Epithelial cell of prostate (primary cell): ENCODE data around the gene ATP1B4.

ENCODE experiments used
- DNase-seq: peaks from one replicate; pipeline ENCODE4 v3.0.0-alpha.2; 2011; ENCODE audit warnings: low read depth, low spot score
- H3K27ac ChIP-seq: fragments of 450-650 bp; 2 replicates; pipeline ENCODE4 v1.5.1; 2017; ENCODE audit warnings: mild to moderate bottlenecking

Gene ATP1B4

DNA sequence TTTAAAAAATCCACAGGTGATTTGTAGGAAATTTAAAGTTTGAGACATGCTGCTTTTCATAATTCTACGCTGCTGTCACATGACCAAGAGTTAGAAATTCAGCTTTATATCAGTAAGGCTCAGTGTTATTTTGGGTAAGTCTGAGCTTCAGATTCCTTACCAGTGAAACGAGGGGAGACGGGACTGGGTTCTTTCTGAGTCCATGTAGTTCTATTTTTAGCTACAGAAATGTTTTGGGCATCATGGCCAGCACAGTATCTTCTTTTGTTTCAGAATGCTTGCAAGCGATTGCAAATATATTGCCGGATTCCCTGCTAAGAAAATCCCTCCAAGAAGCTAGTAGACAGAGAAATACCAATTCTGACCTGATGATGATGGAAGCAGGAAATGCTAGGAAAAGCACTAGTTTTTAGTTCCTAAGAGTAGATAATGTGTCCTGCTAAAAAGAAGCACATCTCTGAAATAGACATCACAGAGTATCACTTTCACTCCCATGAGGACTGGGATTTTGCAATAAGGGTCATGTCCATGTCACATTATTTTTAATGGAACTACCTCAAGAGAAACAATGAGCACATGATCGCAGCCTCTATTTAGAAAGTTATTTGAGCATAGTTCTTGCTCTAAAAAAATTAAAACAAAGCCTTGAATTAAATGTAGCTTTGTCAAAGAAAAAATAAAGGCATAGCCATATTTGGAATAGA lies 10.9 kb downstream of the ATP1B4 start:
- no peak overlapping the region for H3K27ac ChIP-seq
- DNase-seq = no peak

- no peak overlapping the region for H3K27ac ChIP-seq
These were observed 15.3 kb downstream of the ATP1B4 start for GRCh38 chrX:120377179-120377578.

GRCh38 chrX:120377715-120378114 lies 15.8 kb downstream of the ATP1B4 start:
- DNase-seq = no peak

More at GRCh38 chrX:120377179-120377578, 15.3 kb downstream of the ATP1B4 start:
- no peak for DNase-seq

DNA sequence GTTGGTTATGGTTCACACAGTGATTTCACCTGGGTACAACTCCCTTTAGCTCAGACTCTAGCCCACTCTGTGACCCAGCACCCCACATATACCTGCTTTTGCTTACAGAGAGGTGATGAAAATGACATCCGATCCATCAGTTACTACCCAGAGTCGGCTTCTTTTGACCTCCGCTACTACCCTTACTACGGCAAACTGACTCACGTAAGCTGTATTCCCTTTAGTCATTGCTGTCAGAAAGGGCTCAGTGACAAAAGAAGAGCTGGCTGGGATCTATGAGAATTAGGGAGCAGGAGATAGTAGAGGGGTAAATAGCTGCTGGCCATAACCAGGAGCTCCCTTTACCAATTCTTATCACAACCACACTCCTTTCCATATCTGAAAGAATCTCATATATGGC lies 16.7 kb downstream of the ATP1B4 start:
- H3K27ac ChIP-seq = no peak overlapping the region
- DNase-seq = no peak

More at GRCh38 chrX:120377715-120378114, 15.8 kb downstream of the ATP1B4 start:
- H3K27ac ChIP-seq = no peak overlapping the region

- DNase-seq = no peak
- H3K27ac ChIP-seq = no peak overlapping the region
These were observed 18.2 kb downstream of the ATP1B4 start for GRCh38 chrX:120379937-120380681.

- H3K27ac ChIP-seq = no peak overlapping the region
- DNase-seq = no peak
These were observed 18.8 kb downstream of the ATP1B4 start for GRCh38 chrX:120380699-120381098.

- no peak for DNase-seq
- H3K27ac ChIP-seq = no peak overlapping the region
These were observed 39.4 kb downstream of the ATP1B4 start for GRCh38 chrX:120401301-120401700.

- no peak for DNase-seq
- no peak overlapping the region for H3K27ac ChIP-seq
These were observed 40.5 kb downstream of the ATP1B4 start for GRCh38 chrX:120402369-120402768.

- no peak for DNase-seq
These were observed 44.7 kb downstream of the ATP1B4 start for GRCh38 chrX:120406638-120407037.

DNA sequence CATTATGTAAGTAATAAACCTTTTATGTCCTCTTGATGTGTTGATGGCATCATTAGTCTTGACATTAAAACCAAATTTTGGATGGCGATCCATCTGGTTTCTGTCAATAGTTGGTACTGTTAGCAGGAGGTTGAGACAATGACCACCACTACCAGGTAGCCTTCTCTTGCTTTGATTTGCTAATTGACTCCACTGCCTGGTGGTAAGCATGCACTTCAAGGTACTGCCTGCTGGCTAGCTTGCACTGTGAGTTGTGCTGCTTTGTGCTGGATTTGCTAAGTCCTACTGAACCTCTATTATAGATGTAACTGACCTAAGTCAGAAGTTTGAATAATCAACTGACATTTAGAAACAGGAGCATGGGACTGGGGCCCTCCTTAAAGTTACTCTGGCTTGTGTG lies 46.3 kb downstream of the ATP1B4 start:
- DNase-seq = no peak
- no peak overlapping the region for H3K27ac ChIP-seq

More at GRCh38 chrX:120406638-120407037, 44.7 kb downstream of the ATP1B4 start:
- H3K27ac ChIP-seq = no peak overlapping the region

DNA sequence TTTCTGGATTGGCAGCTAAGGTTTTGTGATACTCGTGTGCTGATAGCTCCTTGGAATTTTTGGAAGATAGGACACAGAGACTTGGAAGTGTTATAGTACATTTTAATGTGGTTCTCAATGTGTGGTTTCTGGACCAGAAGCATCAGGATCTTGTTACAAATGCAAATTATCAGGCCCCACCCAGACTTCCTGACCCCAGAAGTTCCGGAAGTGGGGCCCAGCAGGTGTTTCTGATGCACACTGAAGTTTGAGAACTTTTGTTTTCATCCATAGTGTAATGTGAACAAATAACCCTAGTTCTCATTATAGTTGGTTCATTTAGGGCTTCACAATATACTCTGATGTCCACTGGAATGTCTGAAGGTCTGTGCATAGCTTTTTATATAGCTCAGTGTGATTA lies 57.6 kb downstream of the ATP1B4 start:
- DNase-seq = no peak
- no peak overlapping the region for H3K27ac ChIP-seq

DNA sequence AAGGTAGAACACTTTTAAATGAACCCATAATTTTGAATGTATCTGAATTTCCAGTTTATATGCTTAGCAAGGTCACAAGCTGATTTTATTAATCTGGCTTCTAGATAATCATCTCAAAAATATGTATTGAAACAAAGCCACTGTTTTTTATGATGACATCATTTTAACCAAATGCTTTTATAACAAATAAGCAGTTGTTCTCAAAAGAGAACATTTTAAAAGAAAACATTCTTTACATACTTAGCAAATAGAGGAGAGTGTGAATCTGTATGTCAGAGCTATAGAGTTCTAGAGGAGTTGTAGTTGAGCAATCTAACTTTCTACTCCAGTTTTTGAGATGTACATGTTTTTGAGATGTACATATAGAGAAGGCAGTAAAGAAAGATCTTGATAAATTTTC lies 64.7 kb downstream of the ATP1B4 start:
- H3K27ac ChIP-seq = no peak overlapping the region
- no peak for DNase-seq

- no peak overlapping the region for H3K27ac ChIP-seq
- no peak for DNase-seq
These were observed 66.4 kb downstream of the ATP1B4 start for GRCh38 chrX:120428309-120428708.

DNA sequence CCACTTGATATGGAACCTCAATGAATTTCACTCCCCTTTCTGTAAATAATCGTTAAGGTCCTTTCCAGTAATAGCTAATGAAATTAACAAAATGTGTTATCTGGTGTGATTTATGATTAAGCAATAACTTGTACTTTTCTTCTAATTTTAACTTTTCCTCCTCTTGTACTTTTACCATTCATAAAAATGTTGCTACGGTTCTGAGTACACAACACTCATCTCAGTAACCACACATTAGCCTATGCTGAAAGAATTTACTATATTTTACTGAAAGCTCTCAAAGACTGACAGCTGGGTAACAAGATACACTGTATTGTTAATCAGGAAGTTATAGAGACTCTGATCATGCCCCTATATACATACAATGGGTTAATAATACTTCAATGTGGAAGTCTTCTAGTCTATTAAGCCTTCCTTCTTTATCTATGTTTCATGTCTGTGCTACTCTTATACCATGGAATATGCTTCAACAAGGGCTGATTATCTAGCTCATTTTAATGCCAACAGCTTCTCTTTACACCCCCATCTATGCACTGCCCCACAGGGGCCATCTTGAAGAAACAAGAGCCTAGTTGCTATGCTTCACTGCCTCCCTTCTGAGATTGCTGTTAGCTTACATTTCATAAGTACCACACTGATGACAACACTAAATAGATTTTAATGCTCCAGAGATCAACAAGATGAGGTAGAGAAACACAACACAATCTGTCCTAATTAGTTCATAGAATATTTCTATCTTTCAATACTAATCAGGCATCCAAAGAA lies 68.1 kb downstream of the ATP1B4 start:
- no peak overlapping the region for H3K27ac ChIP-seq
- no peak for DNase-seq
